ENCODE data around the gene VDAC1.
A peak's percentile ranks its signal among the peaks of the same experiment; 100 is the strongest.

Gene VDAC1, protein sequence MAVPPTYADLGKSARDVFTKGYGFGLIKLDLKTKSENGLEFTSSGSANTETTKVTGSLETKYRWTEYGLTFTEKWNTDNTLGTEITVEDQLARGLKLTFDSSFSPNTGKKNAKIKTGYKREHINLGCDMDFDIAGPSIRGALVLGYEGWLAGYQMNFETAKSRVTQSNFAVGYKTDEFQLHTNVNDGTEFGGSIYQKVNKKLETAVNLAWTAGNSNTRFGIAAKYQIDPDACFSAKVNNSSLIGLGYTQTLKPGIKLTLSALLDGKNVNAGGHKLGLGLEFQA

DNA sequence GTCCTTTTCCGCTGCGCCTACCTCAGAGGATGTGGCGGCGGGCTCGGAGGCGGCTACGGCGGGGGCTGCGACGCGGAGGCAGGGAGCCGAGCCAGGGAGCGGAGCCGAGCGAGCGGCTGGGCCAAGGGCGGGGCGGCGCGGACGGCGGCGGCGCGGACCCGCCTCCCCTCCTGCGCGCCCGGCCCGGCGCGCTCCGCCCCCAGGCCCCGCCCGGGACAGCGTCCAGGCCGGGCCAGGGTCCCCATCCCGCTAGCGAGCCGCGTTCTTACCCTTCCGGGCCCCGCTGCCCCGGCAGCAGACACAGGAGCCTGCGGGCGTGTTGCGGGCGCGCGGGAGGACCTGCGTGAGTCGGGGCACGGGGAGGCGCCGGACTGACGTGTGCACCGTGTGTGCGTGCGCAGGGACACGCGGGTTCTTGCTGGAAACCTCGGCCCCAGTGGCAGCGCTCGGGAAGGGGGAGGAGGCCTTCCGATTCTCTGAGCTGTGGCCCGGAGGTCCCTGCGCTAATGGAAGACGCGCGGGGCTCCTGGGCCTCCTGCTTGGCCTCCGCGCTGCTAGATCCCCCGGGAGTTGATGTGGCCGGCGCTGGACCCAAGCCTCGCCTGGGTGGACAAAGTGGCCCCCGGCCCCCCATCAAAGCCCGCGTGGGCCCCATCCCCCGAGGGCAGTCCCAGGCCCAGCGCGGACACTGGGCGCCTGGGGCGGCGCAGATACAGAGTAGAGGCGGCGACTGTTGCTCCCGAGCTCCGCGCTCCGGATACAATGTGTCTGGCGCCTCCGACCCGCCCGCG lies at the start of gene VDAC1:
TSS of gene VDAC1 (minus strand) at position 350 of the 791 bp plus-strand sequence. CDS start 11,963 bp downstream, outside the sequence.
- no CpG with 5 or more reads among the region's 96 CpGs for WGBS (ENCODE audit: insufficient coverage, insufficient read length)
- H3K36me3 ChIP-seq (ENCODE audit: control insufficient read depth, insufficient read depth, low read length): no peaks in the 10 kb centered on the region
- H3K4me3 ChIP-seq (ENCODE audit: low read length): peak within 1 kb of the TSS; percentile 67
- no peak for DNase-seq (ENCODE audit: low read depth, low spot score)
- no peaks in the 10 kb centered on the region for H3K9me3 ChIP-seq (ENCODE audit: control insufficient read depth, insufficient read depth, low read length)
- peaks cover 8% of the 10 kb centered on the region for H3K4me1 ChIP-seq (ENCODE audit: control insufficient read depth, insufficient read depth, low read length)
- no peak within 1 kb of the TSS for H3K27ac ChIP-seq (ENCODE audit: low read length)
- no peaks in the 10 kb centered on the region for H3K27me3 ChIP-seq (ENCODE audit: control insufficient read depth, insufficient read depth, low read length)

DNA sequence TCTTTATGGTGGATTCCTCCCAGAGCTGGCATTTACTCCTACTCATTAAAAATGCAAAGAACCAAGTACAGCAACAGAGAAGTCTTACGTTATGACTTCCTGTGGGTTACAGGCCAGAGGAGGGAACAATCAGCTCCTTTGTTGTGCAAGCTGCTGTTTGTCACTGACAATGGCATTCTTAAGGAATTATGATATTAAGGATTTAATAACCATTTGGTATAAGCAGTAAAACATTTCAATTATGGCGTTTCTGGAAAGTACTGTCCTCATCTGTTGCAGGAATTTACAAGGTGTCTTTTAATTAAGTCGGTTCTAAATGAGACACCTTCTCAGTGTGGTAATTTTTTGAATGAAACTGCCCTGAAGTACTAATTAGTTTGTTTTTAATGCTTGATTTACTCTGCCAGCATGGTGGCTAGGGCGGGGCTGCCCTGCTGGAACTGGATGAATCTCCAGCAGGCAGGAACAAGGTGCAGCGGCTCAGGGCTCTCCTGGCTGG lies 49.1 kb upstream of the VDAC1 start:
- Histone ChIP-seq H3K4me1 (ENCODE audit: control insufficient read depth, insufficient read depth, low read length) (peaks cover 5% of the 10 kb centered on the region), H3K27me3 (ENCODE audit: control insufficient read depth, insufficient read depth, low read length) (no peaks in the 10 kb centered on the region), H3K36me3 (ENCODE audit: control insufficient read depth, insufficient read depth, low read length) (no peaks in the 10 kb centered on the region), H3K9me3 (ENCODE audit: control insufficient read depth, insufficient read depth, low read length) (no peaks in the 10 kb centered on the region), H3K4me3 (ENCODE audit: low read length) (no peak overlapping the region), H3K27ac (ENCODE audit: low read length) (no peak overlapping the region)
- no CpG with 5 or more reads among the region's 5 CpGs for WGBS (ENCODE audit: insufficient coverage, insufficient read length)
- DNase-seq (ENCODE audit: low read depth, low spot score): no peak

DNA sequence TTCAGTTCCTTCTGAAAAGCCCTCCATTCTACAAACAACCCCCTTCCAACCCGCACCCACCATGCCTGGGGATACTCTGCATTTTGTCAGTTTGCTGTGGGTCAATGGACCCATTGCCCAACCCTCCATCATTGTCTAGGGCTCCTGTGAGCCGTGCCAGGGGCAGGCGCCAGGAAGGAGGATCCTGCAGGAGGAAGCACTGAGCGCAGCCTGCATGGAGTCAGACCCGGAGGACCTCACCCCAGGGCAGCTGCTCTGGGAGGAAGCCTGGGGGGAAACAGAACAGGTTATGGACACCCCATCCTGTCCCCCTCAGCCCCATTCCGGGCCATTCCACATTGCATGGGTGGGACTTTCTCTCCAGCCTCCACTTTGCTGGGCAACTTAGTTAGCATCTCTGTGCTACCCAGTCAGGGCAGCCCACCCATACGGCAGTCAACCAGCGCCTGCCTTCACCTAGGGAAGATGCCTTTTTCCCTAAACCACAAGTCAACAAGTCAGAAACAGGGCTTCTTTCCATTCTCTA lies 48.6 kb upstream of the VDAC1 start:
- WGBS (ENCODE audit: insufficient coverage, insufficient read length): no CpG with 5 or more reads among the region's 8 CpGs
- H3K4me3 ChIP-seq (ENCODE audit: low read length): no peak overlapping the region
- no peak for DNase-seq (ENCODE audit: low read depth, low spot score)
- H3K36me3 ChIP-seq (ENCODE audit: control insufficient read depth, insufficient read depth, low read length): no peaks in the 10 kb centered on the region
- H3K9me3 ChIP-seq (ENCODE audit: control insufficient read depth, insufficient read depth, low read length): no peaks in the 10 kb centered on the region
- peaks cover 5% of the 10 kb centered on the region for H3K4me1 ChIP-seq (ENCODE audit: control insufficient read depth, insufficient read depth, low read length)
- no peak overlapping the region for H3K27ac ChIP-seq (ENCODE audit: low read length)
- no peaks in the 10 kb centered on the region for H3K27me3 ChIP-seq (ENCODE audit: control insufficient read depth, insufficient read depth, low read length)

DNA sequence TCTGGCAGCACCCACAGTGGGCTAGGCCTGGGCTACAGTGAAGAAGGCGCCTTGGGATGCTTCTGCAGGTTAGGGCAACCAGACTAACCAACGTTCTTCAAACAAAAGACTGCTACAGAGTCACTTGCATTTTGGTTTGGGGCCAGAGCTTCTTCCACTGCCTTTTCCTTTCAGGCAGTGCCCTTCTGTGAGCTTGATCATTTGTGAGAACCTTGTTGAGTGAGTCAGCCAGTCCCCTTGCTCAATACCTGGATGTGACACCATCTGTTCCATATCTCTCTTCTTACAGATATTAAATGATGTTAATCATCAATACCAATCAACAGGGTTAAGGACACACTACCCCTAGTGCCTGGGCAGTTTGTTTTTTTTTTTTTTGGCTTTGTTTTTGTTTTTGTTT lies 46.5 kb upstream of the VDAC1 start:
- no peaks in the 10 kb centered on the region for H3K27me3 ChIP-seq (ENCODE audit: control insufficient read depth, insufficient read depth, low read length)
- H3K36me3 ChIP-seq (ENCODE audit: control insufficient read depth, insufficient read depth, low read length): no peaks in the 10 kb centered on the region
- no peak overlapping the region for H3K27ac ChIP-seq (ENCODE audit: low read length)
- no peak for DNase-seq (ENCODE audit: low read depth, low spot score)
- no CpG with 5 or more reads among the region's 2 CpGs for WGBS (ENCODE audit: insufficient coverage, insufficient read length)
- H3K9me3 ChIP-seq (ENCODE audit: control insufficient read depth, insufficient read depth, low read length): no peaks in the 10 kb centered on the region
- H3K4me1 ChIP-seq (ENCODE audit: control insufficient read depth, insufficient read depth, low read length): peaks cover 9% of the 10 kb centered on the region
- H3K4me3 ChIP-seq (ENCODE audit: low read length): no peak overlapping the region

DNA sequence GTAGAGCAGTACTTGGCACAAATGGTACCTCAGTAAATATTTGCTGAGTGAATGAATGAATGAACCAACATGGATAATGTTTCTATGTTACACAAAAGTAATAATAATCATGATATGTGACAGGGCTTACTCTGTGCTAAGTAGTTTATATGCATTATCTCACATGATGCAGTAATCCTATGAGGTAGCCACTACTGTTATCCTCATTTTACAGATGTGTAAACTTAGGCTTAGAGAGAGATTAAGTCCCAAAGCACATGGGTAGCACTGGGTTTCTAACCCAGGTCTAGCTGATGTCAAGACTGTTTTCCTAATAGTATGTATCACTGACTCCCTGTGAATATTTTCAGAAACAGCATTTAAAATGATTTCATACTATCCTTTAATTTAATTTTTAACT lies 44.1 kb upstream of the VDAC1 start:
- H3K9me3 ChIP-seq (ENCODE audit: control insufficient read depth, insufficient read depth, low read length): no peaks in the 10 kb centered on the region
- no peaks in the 10 kb centered on the region for H3K27me3 ChIP-seq (ENCODE audit: control insufficient read depth, insufficient read depth, low read length)
- DNase-seq (ENCODE audit: low read depth, low spot score): no peak
- no peaks in the 10 kb centered on the region for H3K36me3 ChIP-seq (ENCODE audit: control insufficient read depth, insufficient read depth, low read length)
- H3K27ac ChIP-seq (ENCODE audit: low read length): no peak overlapping the region
- peaks cover 9% of the 10 kb centered on the region for H3K4me1 ChIP-seq (ENCODE audit: control insufficient read depth, insufficient read depth, low read length)
- no peak overlapping the region for H3K4me3 ChIP-seq (ENCODE audit: low read length)

DNA sequence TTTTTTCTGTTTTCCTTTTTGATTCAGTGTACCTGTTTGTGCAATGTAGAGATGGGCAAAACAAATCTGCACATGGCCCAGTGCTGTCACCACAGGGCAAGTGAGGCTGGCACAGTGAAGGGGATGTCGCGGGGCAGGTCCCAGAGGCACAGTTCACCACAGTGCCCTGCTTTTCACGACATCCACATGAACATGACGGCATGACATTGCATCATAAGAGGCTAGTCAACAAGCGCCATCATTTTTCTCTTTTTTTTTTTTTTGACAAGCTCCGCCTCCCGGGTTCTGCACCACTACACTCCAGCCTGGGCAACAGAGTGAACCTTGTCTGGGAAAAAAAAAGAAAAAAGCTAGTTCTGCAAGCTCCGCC lies 42.9 kb upstream of the VDAC1 start:
- Histone ChIP-seq H3K27ac (ENCODE audit: low read length) (no peak overlapping the region), H3K4me1 (ENCODE audit: control insufficient read depth, insufficient read depth, low read length) (peaks cover 6% of the 10 kb centered on the region; the same call in 1 of the 2 replicates), H3K27me3 (ENCODE audit: control insufficient read depth, insufficient read depth, low read length) (no peaks in the 10 kb centered on the region), H3K9me3 (ENCODE audit: control insufficient read depth, insufficient read depth, low read length) (no peaks in the 10 kb centered on the region), H3K4me3 (ENCODE audit: low read length) (no peak overlapping the region), H3K36me3 (ENCODE audit: control insufficient read depth, insufficient read depth, low read length) (no peaks in the 10 kb centered on the region)
- no CpG with 5 or more reads among the region's 8 CpGs for WGBS (ENCODE audit: insufficient coverage, insufficient read length)
- no peak for DNase-seq (ENCODE audit: low read depth, low spot score)

DNA sequence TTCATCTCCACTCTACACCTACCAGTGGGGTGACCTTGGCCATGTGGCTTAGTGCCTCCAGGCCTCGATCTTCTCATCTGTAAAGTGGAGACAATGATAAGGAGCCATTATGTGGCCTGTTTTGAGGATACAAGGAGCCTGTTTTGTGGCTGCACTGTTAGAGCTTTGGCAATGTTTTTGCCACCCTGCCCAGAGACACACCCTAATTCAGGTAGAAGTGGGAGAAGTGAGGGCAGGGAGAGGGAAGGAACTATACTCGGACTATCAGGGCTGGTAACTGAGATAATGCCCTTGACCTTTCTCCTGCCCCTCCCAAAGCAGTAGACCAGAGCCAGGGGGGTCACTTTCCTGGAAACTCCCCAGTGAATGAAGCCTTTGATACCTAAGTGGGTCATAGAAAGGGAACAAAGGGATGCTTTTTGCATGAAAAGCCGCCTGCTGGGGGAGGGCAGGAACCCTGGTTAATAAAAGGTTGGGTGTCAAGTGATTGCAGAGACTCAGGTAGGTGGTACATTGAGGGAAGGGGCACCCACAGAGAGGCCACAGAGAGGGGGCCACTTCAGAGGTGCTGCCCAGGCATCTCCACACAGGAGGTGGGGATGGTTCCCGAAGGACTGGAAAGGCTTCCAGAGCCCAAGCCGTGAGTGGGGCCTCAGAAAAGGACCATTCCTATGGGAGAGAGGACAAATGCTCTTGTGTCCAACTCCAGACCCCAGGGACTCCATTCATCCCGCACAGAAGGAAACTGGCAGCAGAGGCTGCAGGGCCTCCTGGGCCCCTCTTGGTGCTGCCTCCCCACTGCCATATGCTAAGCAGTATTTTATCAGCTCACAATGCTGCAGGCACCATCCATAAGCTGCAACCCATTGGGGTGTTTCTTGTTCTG lies 42.3 kb upstream of the VDAC1 start:
- Histone ChIP-seq H3K4me1 (ENCODE audit: control insufficient read depth, insufficient read depth, low read length) (peaks cover 6% of the 10 kb centered on the region; the same call in 1 of the 2 replicates), H3K36me3 (ENCODE audit: control insufficient read depth, insufficient read depth, low read length) (no peaks in the 10 kb centered on the region), H3K27ac (ENCODE audit: low read length) (no peak overlapping the region), H3K4me3 (ENCODE audit: low read length) (no peak overlapping the region), H3K9me3 (ENCODE audit: control insufficient read depth, insufficient read depth, low read length) (no peaks in the 10 kb centered on the region), H3K27me3 (ENCODE audit: control insufficient read depth, insufficient read depth, low read length) (no peaks in the 10 kb centered on the region)
- no CpG with 5 or more reads among the region's 6 CpGs for WGBS (ENCODE audit: insufficient coverage, insufficient read length)
- DNase-seq (ENCODE audit: low read depth, low spot score): no peak

DNA sequence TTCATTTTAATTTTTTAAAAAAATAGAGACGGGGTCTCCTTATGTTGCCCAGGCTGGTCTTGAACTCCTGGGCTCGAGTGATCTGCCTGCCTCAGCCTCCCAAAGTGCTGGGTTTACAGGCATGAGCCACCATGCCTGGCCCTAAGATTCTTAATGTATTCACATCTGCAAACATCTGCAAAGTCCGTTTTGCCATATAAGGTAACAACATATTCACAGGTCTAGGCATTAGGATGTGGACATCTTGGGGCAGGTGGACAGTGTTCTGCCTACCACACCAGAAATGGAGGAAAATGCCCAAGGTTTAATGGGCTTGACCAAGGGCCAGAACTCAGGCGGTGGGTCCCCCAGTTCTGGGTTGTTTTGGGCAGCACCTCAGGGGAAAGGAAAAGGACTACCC lies 41.6 kb upstream of the VDAC1 start:
- peaks cover 5% of the 10 kb centered on the region; the same call in 1 of the 2 replicates for H3K4me1 ChIP-seq (ENCODE audit: control insufficient read depth, insufficient read depth, low read length)
- no peaks in the 10 kb centered on the region for H3K9me3 ChIP-seq (ENCODE audit: control insufficient read depth, insufficient read depth, low read length)
- H3K4me3 ChIP-seq (ENCODE audit: low read length): no peak overlapping the region
- DNase-seq (ENCODE audit: low read depth, low spot score): no peak
- no peaks in the 10 kb centered on the region for H3K27me3 ChIP-seq (ENCODE audit: control insufficient read depth, insufficient read depth, low read length)
- no peak overlapping the region for H3K27ac ChIP-seq (ENCODE audit: low read length)
- no CpG with 5 or more reads among the region's 4 CpGs for WGBS (ENCODE audit: insufficient coverage, insufficient read length)
- H3K36me3 ChIP-seq (ENCODE audit: control insufficient read depth, insufficient read depth, low read length): no peaks in the 10 kb centered on the region

DNA sequence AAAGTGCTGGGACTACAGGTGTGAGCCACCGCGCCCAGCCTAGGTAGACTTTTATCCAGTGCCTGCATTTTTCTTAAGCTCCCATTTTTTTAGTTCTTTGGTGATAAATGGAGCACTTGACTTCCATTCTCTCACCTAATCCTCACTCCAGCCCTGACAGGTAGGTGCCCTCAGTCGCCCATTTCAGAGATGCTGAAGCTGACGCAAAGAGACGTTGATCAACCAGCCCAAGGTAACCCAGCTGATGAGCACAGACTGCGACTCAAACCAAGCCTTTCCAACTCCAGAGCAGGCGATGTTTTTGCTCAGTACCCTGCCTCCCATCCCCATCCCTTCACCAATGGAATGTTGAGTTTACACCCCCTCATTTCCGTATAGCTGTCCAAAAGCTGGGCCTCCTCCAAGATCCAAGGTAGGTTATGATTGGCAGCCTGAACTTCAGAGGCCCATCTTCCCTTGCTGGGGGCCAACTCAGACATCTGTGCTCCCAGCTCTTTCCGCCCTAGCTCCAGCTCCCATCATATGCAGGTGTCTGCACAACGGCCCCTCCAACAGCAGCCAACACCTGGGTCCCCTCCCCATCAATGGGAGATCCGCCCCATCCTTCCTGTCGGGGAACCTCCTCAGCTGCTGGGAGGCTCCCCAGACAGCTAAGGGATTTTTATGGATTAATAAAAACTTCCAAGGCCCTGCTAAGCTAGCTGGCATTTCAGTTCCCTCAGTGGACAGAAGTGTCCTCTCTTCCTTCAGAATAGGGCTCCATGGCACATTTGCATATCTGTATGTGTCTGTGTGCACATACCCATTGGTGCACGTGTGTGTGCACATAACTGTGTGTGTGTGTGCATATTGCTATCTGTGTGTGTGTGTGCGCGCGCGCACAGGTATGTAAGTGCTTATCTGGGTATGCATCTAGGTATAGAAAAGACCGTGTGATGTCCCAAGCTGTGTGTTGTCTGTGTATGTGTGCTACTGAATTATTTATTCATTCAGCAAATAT lies 39.3 kb upstream of the VDAC1 start:
- Histone ChIP-seq H3K4me1 (ENCODE audit: control insufficient read depth, insufficient read depth, low read length) (peaks cover 5% of the 10 kb centered on the region; the same call in 1 of the 2 replicates), H3K27me3 (ENCODE audit: control insufficient read depth, insufficient read depth, low read length) (no peaks in the 10 kb centered on the region), H3K27ac (ENCODE audit: low read length) (no peak overlapping the region), H3K9me3 (ENCODE audit: control insufficient read depth, insufficient read depth, low read length) (no peaks in the 10 kb centered on the region), H3K4me3 (ENCODE audit: low read length) (no peak overlapping the region), H3K36me3 (ENCODE audit: control insufficient read depth, insufficient read depth, low read length) (no peaks in the 10 kb centered on the region)
- no CpG with 5 or more reads among the region's 18 CpGs for WGBS (ENCODE audit: insufficient coverage, insufficient read length)
- no peak for DNase-seq (ENCODE audit: low read depth, low spot score)

All from iPS DF 6.9 (cell line).